ENCODE data around the gene NBEA.

Gene NBEA

GRCh38 chr13:35179920-35180663 lies 238.0 kb downstream of the NBEA start:
- H3K27ac ChIP-seq = no peak overlapping the region
- TF ChIP-seq CTCF (conservative IDR thresholded peaks at IDR 0.05) (no peak), ZFX (IDR thresholded peaks at IDR 0.05) (no peak)

GRCh38 chr13:35190241-35190640 lies 248.2 kb downstream of the NBEA start:
- TF ChIP-seq CTCF (conservative IDR thresholded peaks at IDR 0.05) (no peak), ZFX (IDR thresholded peaks at IDR 0.05) (no peak)
- no peak overlapping the region for H3K27ac ChIP-seq

DNA sequence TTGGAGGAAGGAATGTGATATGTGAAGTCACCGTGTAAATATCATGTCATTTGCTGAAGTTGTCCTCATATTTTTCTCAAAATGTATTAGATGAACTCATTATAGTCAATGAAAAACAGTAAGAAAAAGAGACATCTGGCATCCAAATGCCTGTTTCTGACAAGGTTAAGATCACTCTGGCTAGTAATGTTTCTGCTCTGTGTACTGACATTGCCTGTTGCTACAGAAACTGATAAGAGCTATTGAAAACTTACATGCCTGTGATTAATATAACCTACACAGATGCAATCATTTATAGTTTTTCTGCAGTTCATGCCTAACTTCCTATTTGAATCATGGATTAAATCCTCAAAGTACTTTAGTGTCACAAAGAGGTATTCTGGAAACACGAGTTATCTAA lies 249.8 kb downstream of the NBEA start:
- TF ChIP-seq ZFX (IDR thresholded peaks at IDR 0.05) (no peak), CTCF (conservative IDR thresholded peaks at IDR 0.05) (no peak)
- no peak overlapping the region for H3K27ac ChIP-seq

DNA sequence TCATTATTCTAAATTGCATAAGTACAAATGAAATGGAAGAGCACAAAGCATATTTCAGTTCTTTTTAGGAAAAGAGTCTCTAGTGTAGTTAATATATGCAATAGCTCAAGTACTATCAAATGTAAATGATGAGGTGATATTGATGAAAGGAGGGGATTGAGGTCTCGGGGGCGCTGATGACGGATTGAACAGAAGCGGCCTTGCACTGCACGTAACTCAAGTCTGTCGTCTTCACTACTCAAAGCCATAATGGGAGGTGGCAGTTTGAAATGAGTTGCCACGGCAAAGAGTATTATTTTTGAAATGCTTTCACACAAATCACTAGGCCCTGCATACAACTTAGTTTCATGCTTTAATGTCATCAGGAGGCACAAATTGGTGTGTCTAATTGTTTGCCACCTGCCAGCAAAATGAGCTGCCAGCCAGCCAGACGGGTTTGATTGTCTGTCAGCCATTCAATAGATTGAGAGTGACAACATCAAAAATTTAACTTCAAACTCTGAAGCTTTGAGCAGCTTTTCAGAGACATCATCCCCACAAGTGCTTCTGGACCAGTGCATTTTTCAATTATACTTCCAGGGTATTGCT lies 256.6 kb downstream of the NBEA start:
- H3K27ac ChIP-seq = no peak overlapping the region
- TF ChIP-seq CTCF (conservative IDR thresholded peaks at IDR 0.05) (no peak), ZFX (IDR thresholded peaks at IDR 0.05) (no peak)

DNA sequence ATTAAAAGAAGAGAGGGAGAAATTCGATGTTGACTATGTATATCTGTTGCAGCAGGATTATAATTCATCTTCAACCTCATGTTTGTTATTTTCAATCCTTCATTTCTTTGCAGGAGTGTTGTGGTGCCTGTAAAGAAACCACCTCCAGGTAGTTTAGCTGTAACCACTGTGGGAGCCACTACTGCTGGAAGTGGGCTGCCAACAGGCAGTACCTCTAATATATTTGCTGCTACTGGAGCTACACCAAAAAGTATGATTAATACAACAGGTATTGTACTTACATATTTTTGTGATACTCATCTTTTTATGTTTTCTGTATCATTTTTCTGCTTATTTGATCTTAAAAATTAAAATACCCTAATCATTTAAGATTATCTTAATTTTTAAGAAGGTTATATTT lies 266.5 kb downstream of the NBEA start:
- no peak overlapping the region for H3K27ac ChIP-seq
- TF ChIP-seq ZFX (IDR thresholded peaks at IDR 0.05) = no peak
- no peak for TF ChIP-seq CTCF (conservative IDR thresholded peaks at IDR 0.05)

GRCh38 chr13:35210261-35210660 lies 268.2 kb downstream of the NBEA start:
- H3K27ac ChIP-seq = no peak overlapping the region
- peak; percentile 50 for TF ChIP-seq CTCF (conservative IDR thresholded peaks at IDR 0.05)
- no peak for TF ChIP-seq ZFX (IDR thresholded peaks at IDR 0.05)

DNA sequence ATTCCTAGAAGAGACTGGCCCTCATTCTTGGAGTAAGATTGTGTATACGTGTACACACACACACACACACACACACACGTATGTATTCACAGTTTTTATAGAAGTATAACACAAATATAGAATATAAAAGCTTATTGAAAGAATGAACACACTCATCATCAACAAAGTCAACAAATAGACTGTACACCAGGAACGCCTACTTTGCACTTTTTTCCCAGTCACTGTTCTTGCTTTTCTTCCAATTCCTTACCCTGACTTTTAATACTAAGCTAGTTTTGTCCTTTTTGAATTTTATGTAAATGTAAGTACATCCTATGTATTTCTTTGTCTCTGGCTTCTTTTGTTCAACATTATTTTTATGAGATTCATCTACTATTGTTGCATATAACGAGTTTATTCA lies 269.9 kb downstream of the NBEA start:
- TF ChIP-seq ZFX (IDR thresholded peaks at IDR 0.05) (no peak), CTCF (conservative IDR thresholded peaks at IDR 0.05) (no peak)
- no peak overlapping the region for H3K27ac ChIP-seq
